HPDE6-E6E7 (cell line): ENCODE results near the gene LHX1.

Experiments
- DNase-seq: peaks from one replicate; pipeline ENCODE4 v3.0.0; 2011; ENCODE audit warnings: missing footprints; ENCODE audit errors: extremely low spot score

LHX1 gene

GRCh38 chr17:36937001-36937958 is at the start of gene LHX1:
Gene LHX1 (plus strand): TSS chr17:36937475. CDS start chr17:36938198, 723 bp downstream.
- no peak for DNase-seq

- no peak for DNase-seq
Observed at GRCh38 chr17:36888236-36888951, 48.9 kb upstream of the LHX1 start.

DNA sequence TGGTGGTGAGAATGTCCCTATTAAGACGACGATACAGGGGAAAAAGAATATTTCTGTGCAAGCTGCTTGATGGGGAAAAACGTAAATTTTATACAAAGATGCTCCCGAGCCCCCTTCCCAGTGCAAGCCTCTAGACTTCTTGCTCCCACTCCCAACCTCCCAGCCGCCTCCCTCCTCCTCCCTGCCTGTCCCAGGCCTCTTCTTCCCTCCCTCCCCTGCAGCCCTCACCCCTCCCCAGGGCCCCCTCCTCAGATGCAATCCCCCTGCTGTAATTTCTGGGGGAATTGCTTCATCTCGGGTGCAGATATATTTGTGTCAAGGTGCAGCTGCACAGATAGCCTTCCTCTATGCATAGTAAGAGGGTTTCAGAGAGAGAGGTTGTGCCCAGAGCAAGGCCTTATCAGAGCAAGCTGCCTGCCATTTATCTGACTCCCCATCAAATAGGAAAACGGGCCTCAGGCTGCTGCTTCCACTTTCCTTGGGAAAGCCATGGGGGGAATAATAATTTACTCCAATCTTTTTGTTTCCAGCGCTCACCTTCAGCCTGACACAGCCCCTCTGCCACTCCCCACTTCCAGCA is 47.4 kb upstream of the LHX1 start:
- DNase-seq: no peak

GRCh38 chr17:36890398-36891168 is 46.7 kb upstream of the LHX1 start:
- no peak for DNase-seq

DNA sequence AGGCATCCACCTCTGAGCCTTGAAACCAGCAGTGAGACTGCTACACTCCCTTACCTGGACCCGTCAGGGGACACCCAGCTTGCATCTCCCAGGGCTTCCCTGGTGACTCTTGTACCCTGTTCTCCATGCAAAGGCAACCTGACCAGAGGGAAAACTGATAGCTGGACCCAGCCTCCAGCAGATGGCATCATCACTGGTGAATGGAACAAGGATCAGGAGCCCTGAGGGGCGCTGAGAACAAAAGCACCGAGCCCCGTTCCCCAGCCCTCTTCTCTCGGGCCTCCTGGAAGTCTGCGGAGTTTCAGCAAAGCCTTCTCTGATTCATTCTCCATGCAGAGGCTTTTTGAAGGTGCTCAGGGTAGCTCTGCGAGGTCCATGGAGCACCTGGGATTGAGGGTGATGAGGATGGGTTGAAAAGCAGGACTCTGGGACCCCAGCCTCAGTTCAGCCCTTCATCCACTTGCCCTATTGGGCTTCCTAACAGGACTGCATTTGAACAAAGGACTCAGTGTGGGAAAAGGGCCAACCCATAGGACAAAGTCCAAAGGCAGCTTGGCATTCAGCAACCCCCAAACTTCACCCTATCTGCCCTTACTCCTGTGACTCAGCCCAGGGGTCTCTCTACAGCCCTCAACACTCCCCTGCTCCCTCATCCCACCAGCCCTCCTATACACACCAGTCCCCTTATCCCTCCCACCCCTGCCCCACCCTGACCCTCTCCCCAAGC is 45.0 kb upstream of the LHX1 start:
- DNase-seq: no peak

DNA sequence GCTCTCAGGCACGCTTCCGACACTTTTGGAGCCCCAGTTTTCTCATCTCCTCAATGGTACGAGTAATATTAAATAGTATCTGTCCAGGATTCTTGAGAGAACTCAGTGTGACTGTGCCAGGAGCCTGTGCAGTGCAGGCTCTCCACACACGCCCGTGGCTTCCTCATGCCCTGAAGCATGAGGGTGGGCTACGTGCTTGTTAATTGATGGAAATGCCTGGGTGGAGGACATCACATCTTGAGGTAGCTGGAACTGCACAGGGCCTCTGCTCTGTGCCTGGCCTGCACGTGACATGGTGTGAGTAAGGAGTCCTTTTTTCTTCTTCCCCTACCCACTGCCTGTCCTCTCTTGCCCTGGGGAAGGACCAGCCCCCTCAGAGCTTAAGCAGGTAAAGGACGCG is 43.1 kb upstream of the LHX1 start:
- no peak for DNase-seq

- DNase-seq: no peak
Observed at GRCh38 chr17:36894925-36895324, 42.4 kb upstream of the LHX1 start.

- no peak for DNase-seq
Observed at GRCh38 chr17:36899250-36900159, 37.8 kb upstream of the LHX1 start.

DNA sequence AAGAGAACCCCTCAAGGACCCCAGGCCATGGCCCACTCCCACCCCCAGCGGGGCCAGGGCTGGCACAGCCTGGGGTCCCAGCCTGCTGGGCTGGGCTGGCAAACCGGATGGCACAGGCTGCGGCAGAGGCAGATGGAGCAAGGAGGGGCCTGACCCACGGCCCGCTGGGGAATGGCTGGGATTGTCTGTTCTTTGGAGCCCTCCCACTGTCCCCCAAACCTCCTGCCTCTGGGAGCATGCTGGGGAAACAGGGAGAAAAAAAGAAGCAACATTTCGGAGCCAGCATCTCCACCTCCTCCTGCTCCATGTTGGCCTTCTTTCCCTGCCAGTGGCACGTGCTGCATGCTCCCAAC is 37.1 kb upstream of the LHX1 start:
- no peak for DNase-seq

- no peak for DNase-seq
Observed at GRCh38 chr17:36901506-36901905, 35.8 kb upstream of the LHX1 start.

DNA sequence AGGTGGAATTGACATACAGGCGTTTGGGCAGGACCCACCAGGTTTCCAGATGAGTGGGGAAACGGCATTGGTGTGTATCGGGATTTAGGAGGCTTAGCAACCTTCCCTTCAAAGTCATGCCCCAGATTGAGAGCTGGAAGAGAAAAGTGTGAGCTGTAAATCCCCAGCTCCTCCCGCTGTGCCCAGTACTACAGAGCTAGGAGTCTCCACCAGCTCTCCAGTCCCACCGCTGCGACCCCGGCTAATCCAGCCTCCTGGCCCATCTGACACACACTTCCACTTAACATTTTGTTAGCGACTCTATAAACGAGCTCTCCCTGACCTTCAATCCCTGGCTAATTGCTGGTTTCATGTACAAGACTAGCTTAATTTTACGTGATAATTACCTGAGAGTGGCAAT is 29.9 kb upstream of the LHX1 start:
- no peak for DNase-seq

- no peak for DNase-seq
Observed at GRCh38 chr17:36910513-36910912, 26.8 kb upstream of the LHX1 start.

- DNase-seq: no peak
Observed at GRCh38 chr17:36911001-36911400, 26.3 kb upstream of the LHX1 start.

- no peak for DNase-seq
Observed at GRCh38 chr17:36913132-36913531, 24.1 kb upstream of the LHX1 start.

- no peak for DNase-seq
Observed at GRCh38 chr17:36918211-36918691, 19.0 kb upstream of the LHX1 start.

GRCh38 chr17:36919407-36919968 is 17.8 kb upstream of the LHX1 start:
- DNase-seq: no peak

GRCh38 chr17:36920032-36921005 is 17.0 kb upstream of the LHX1 start:
- DNase-seq: no peak

DNA sequence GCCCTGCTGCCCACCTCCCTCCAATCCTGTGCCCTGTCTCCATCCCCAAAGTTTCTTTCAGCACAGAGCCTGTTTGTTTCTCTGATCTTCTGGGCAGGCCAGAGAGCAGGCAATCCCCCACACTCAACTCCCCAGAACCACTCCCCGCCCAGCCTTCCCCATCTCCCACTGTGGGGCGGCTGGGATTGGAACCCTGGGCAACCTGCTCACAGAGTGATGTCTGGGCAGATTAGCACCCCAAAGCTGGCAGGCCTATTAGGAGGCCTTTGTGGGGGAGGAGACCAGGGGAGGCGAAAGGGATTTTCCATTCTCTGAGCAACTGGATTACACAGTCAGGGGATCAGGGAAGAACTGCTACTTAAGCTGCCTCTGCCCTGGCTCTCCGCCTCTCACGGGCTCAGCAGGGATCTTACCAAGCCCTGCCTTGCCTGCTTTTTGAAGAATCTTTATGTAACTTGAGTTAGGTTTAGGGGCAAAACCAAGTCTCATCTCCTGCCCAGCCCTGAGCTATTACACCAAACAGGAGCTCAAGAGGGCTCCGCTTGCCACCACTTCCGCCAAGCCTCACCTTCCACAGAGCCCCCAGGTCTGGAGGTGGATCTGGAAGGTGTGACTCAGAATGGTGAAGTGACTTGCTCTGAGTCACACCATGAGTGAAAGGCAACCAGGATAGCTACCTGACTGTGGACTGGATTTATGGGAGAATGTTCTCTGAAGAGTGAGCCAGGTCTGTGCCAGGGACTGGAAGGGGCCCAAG is 16.0 kb upstream of the LHX1 start:
- peak; percentile 96 for DNase-seq
